MM.1S (cell line): ENCODE data around the gene ZNF22.

Experiments used
- DNase-seq: peaks from one replicate; pipeline ENCODE4 v3.0.0-alpha.2; 2015
- H2AFZ ChIP-seq: fragments of 300-600 bp; sonication (generic); 2 replicates; pipeline ENCODE4 v1.6.0; 2016; ENCODE audit warnings: antibody characterized with exemption, low read length
- H3F3A ChIP-seq: fragments of 300-600 bp; sonication (generic); 2 replicates; pipeline ENCODE4 v1.6.1; 2016; ENCODE audit warnings: mild to moderate bottlenecking, antibody characterized with exemption, low read length, moderate library complexity, mixed read lengths; ENCODE audit not compliant: insufficient read depth
- H3K27ac ChIP-seq: fragments of 300-600 bp; sonication (generic); 2 replicates; pipeline ENCODE4 v1.5.1; 2016; ENCODE audit warnings: mild to moderate bottlenecking, low read length
- H3K27me3 ChIP-seq: fragments of 300-600 bp; sonication (generic); replicated peaks from 2 replicates; pipeline ENCODE4 v1.6.0; 2016; ENCODE audit warnings: low read length; ENCODE audit not compliant: insufficient read depth
- H3K36me3 ChIP-seq: fragments of 300-600 bp; sonication (generic); replicated peaks from 2 replicates; pipeline ENCODE4 v1.6.1; 2016; ENCODE audit warnings: mild to moderate bottlenecking, low read length, mixed read lengths; ENCODE audit not compliant: insufficient read depth
- H3K4me1 ChIP-seq: fragments of 300-600 bp; sonication (generic); 2 replicates; pipeline ENCODE4 v1.6.1; 2016; ENCODE audit warnings: low read length, mixed read lengths
- H3K4me2 ChIP-seq: fragments of 300-600 bp; sonication (generic); 2 replicates; pipeline ENCODE4 v1.6.0; 2016; ENCODE audit warnings: low read depth, low read length
- H3K4me3 ChIP-seq: fragments of 300-600 bp; sonication (generic); 2 replicates; pipeline ENCODE4 v1.5.1; 2016; ENCODE audit warnings: low read length, mixed read lengths
- H3K79me2 ChIP-seq: fragments of 300-600 bp; sonication (generic); 2 replicates; pipeline ENCODE4 v1.6.1; 2016; ENCODE audit warnings: mixed run types, low read length, mixed read lengths
- H3K9ac ChIP-seq: fragments of 300-600 bp; sonication (generic); 2 replicates; pipeline ENCODE4 v1.6.1; 2016; ENCODE audit warnings: low read length, mixed read lengths
- H3K9me2 ChIP-seq: fragments of 300-600 bp; sonication (generic); replicated peaks from 2 replicates; pipeline ENCODE4 v1.6.1; 2016; ENCODE audit warnings: mild to moderate bottlenecking, low read length, mixed read lengths; ENCODE audit not compliant: insufficient read depth
- H3K9me3 ChIP-seq: fragments of 300-600 bp; sonication (generic); replicated peaks from 2 replicates; pipeline ENCODE4 v1.6.1; 2016; ENCODE audit warnings: mild to moderate bottlenecking, low read length, mixed read lengths; ENCODE audit not compliant: insufficient read depth
- H4K20me1 ChIP-seq: fragments of 300-600 bp; sonication (generic); 2 replicates; pipeline ENCODE4 v1.6.1; 2016; ENCODE audit warnings: mild to moderate bottlenecking, low read length, moderate library complexity, mixed read lengths; ENCODE audit not compliant: insufficient read depth
- EZH2 ChIP-seq: fragments of 300-600 bp; sonication (generic); optimal IDR thresholded peaks from 2 replicates; pipeline ENCODE3; 2017; ENCODE audit warnings: low read depth, mild to moderate bottlenecking, antibody characterized with exemption, low read length, mixed read lengths
- EZH2phosphoT487 ChIP-seq: fragments of 300-600 bp; sonication (generic); IDR thresholded peaks from 2 replicates; pipeline ENCODE4 v1.6.1; 2018; ENCODE audit warnings: antibody characterized with exemption, low read length
- TF ChIP-seq, protein P1 (sequence below): fragments of 300-600 bp; sonication (generic); IDR thresholded peaks from 2 replicates; pipeline ENCODE4 v1.5.1; 2016; ENCODE audit warnings: antibody characterized with exemption, low read length, mixed read lengths

The ZNF22 gene

DNA sequence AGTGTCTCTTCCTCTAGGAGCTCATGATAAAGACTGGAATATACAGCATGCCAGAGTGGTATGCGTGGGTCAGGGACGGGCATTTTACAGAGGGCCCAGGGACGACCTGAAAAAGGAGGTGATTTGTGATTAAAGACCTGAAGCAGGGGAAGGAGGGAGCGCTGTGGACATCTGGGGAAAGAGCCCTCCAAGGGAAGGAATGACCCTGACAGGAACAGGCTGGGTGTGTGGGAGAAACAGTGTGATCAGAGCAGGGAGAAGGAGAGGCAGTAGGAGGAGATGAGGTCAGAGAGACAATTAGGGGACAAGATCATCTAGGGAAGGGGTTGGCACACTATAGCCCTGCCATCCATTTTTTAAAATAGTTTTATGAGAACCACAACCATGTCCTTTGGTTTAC is 44.5 kb upstream of the ZNF22 start:
- Histone ChIP-seq H4K20me1 (no peaks in the 10 kb centered on the region), H3F3A (peaks cover 20% of the 10 kb centered on the region), H2AFZ (no peak overlapping the region), H3K4me1 (peaks cover 12% of the 10 kb centered on the region; the same call in 1 of the 2 replicates), H3K79me2 (peaks cover 33% of the 10 kb centered on the region), H3K9me3 (no peaks in the 10 kb centered on the region), H3K4me2 (no peak overlapping the region), H3K4me3 (no peak overlapping the region), H3K36me3 (no peaks in the 10 kb centered on the region), H3K9me2 (no peaks in the 10 kb centered on the region), H3K27ac (no peak overlapping the region), H3K9ac (no peak overlapping the region), H3K27me3 (no peaks in the 10 kb centered on the region)
- DNase-seq, result no peak
- TF ChIP-seq EZH2 (no peak), EZH2phosphoT487 (no peak)
- TF ChIP-seq, protein P1, sequence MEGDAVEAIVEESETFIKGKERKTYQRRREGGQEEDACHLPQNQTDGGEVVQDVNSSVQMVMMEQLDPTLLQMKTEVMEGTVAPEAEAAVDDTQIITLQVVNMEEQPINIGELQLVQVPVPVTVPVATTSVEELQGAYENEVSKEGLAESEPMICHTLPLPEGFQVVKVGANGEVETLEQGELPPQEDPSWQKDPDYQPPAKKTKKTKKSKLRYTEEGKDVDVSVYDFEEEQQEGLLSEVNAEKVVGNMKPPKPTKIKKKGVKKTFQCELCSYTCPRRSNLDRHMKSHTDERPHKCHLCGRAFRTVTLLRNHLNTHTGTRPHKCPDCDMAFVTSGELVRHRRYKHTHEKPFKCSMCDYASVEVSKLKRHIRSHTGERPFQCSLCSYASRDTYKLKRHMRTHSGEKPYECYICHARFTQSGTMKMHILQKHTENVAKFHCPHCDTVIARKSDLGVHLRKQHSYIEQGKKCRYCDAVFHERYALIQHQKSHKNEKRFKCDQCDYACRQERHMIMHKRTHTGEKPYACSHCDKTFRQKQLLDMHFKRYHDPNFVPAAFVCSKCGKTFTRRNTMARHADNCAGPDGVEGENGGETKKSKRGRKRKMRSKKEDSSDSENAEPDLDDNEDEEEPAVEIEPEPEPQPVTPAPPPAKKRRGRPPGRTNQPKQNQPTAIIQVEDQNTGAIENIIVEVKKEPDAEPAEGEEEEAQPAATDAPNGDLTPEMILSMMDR, result no peak

GRCh38 chr10:44956717-44957706 is 43.7 kb upstream of the ZNF22 start:
- Histone ChIP-seq H3K4me3 (no peak overlapping the region), H3K4me2 (no peak overlapping the region), H2AFZ (no peak overlapping the region), H3K36me3 (no peaks in the 10 kb centered on the region), H3K9ac (no peak overlapping the region), H3K9me2 (no peaks in the 10 kb centered on the region), H3K27ac (no peak overlapping the region), H3F3A (peaks cover 28% of the 10 kb centered on the region), H3K9me3 (no peaks in the 10 kb centered on the region), H3K79me2 (peaks cover 41% of the 10 kb centered on the region), H3K27me3 (no peaks in the 10 kb centered on the region), H3K4me1 (peaks cover 20% of the 10 kb centered on the region), H4K20me1 (no peaks in the 10 kb centered on the region)
- no peak for DNase-seq
- no peak for TF ChIP-seq EZH2
- no peak for TF ChIP-seq EZH2phosphoT487
- TF ChIP-seq, protein P1, result no peak

DNA sequence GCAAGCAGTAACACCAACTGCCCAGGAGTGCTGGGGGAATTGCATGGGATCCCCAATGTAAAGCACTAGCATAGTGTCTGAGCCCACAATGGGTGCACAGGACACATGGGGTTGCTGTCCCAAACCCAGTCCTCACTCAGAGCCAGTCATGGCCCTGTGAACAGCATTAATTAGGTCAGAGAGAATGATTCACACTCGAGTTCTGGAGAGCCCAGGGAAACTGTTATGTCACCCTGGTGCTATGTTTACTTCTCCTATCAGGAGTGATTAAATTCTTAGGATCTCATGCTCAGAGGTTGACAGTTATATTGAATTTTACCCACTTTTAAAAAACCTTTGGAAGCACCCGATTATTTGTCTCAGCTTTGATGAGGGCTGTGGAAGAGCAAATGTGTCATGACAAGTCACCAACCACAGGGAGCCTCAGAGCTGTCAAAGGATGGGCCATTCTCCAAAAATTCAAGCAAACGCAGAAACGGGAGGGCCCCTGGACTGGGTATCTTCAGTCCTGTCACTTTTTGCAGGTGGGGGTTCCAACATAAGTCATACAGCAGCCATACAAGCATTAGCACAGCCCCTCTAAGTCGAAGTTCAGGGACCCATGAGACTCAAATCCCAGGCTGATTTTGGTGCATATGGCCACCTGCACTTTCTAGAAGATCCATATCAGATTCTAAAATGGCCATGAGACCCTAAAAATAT is 42.4 kb upstream of the ZNF22 start:
- H2AFZ ChIP-seq, result no peak overlapping the region
- no peaks in the 10 kb centered on the region for H3K9me2 ChIP-seq
- DNase-seq, result no peak
- peaks cover 39% of the 10 kb centered on the region for H3F3A ChIP-seq
- no peaks in the 10 kb centered on the region for H4K20me1 ChIP-seq
- H3K9ac ChIP-seq, result peak overlapping the region; percentile 70; the same call in 1 of the 2 replicates
- TF ChIP-seq, protein P1, result no peak
- TF ChIP-seq EZH2, result no peak
- TF ChIP-seq EZH2phosphoT487, result no peak
- peak overlapping the region; percentile 94 for H3K4me2 ChIP-seq
- peaks cover 31% of the 10 kb centered on the region for H3K4me1 ChIP-seq
- H3K9me3 ChIP-seq, result no peaks in the 10 kb centered on the region
- no peaks in the 10 kb centered on the region for H3K27me3 ChIP-seq
- H3K79me2 ChIP-seq, result peaks cover 52% of the 10 kb centered on the region
- peak overlapping the region; percentile 83 for H3K4me3 ChIP-seq
- no peaks in the 10 kb centered on the region for H3K36me3 ChIP-seq
- no peak overlapping the region for H3K27ac ChIP-seq
